ACC112 (cell line): ENCODE measurements around the gene PINLYP.
"Not testable (repeated sequence)": the region's sequence is repeated elsewhere in the genome, so short reads cannot be mapped to it uniquely, and the experiment has no call there.

ENCODE experiments used
- H2AFZ ChIP-seq: fragments of 200-600 bp; sonication (generic); one replicate; pipeline ENCODE4 v1.6.0; 2017; ENCODE audit warnings: antibody characterized with exemption, low read length; ENCODE audit not compliant: unreplicated experiment
- H3K27ac ChIP-seq: fragments of 200-600 bp; sonication (generic); 2 replicates; pipeline ENCODE4 v1.5.1; 2014; ENCODE audit warnings: low read depth, mild to moderate bottlenecking, antibody characterized with exemption, low read length, moderate library complexity
- H3K27me3 ChIP-seq: fragments of 200-600 bp; sonication (generic); 2 replicates; pipeline ENCODE4 v1.6.1; 2014; ENCODE audit warnings: mild to moderate bottlenecking, antibody characterized with exemption, low read length, moderate library complexity, mixed read lengths; ENCODE audit not compliant: insufficient read depth
- H3K36me3 ChIP-seq: fragments of 200-600 bp; sonication (generic); 2 replicates; pipeline ENCODE4 v1.6.1; 2016; ENCODE audit warnings: mild to moderate bottlenecking, antibody characterized with exemption, low read length, moderate library complexity, mixed read lengths; ENCODE audit not compliant: insufficient read depth
- H3K4me1 ChIP-seq: fragments of 200-600 bp; sonication (generic); one replicate; pipeline ENCODE4 v1.6.1; 2016; ENCODE audit warnings: low read length, mixed read lengths; ENCODE audit not compliant: insufficient read depth, unreplicated experiment, control insufficient read depth
- H3K4me3 ChIP-seq: fragments of 200-600 bp; sonication (generic); 2 replicates; pipeline ENCODE4 v1.5.1; 2014; ENCODE audit warnings: mild to moderate bottlenecking, low read depth, low read length
- H3K79me2 ChIP-seq: fragments of 200-600 bp; sonication (generic); one replicate; pipeline ENCODE4 v1.6.0; 2016; ENCODE audit warnings: low read length; ENCODE audit not compliant: control insufficient read depth, unreplicated experiment, insufficient read depth

The PINLYP gene

DNA sequence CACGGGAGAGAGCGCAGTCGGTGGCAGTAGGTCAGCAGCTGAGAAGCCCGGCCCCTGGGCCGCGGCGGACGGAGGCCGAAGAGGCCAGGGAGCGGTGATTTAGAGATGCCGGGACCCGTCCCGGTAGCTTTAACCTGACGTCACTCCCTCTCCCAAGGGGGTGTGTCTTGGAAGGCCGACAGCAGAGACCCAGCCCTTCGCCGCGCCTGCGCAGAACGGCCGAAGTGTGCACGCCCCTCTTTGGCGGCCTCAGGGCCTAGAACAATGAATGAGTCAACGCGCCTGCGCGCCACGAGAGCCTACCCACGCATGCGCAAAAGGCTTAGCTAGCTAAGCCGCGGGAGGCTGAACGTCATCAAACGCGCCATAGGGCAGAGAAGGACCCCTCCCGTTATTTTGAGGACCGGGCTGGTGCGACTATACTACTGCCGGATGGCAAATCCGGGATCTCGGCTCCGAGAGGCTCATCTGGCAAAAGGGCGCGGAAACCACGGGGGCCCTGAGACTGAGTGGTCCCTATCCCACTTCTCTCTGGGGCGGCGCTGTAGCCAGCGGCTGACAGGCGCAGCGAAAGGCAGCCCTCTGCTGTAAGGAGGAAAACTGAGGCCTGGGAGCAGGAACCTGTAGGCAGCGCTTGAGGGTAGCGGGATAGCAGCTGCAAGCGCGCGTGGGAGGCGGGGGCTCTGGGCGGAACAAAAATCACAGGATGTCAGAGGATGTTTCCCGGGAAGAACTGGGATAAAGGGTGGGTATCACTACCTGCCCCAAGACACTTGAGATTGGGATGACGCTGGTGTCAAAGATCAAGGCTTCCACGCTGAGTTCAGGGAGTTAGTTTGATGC, 20.6 kb downstream of the PINLYP start, which contains the start of the genes IRGQ and ZNF576:
Gene IRGQ (minus strand): TSS at position 136 of the 843 bp plus-strand sequence. CDS start 796 bp downstream, outside the sequence.
Gene ZNF576 (plus strand): TSS at position 597 of the 843 bp plus-strand sequence. CDS start 514 bp downstream, outside the sequence.
- H3K79me2 ChIP-seq, result peaks cover 32% of the 10 kb centered on the region

DNA sequence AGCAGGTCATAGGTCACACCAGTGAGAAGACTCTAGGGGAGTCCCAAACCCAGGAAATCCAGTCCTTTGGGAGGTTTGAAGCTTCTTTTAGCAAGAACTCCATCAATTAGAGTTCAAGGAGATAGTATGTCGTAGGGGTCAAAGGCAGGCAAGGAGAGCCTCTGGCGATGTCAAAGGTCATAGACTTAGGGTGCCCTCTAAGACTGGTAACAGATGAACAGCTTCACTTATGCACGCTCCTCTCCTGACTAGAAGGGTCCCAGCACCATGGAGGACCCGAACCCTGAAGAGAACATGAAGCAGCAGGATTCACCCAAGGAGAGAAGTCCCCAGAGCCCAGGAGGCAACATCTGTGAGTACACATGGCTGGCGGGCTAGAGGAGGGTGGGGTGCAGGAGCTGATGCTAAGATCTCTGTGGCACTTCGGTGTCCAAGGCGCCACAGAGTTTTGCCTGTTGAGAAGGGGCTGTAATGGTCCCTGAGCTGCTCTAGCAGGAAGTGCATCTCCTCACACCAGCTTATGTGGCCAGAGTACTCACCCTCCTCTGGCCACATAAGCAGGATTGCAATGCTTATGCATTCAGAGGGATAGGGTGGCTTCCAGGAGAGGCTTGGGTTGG, 21.4 kb downstream of the PINLYP start:
- no peaks in the 10 kb centered on the region for H3K27me3 ChIP-seq
- peak overlapping the region; percentile 84 for H2AFZ ChIP-seq
- peak overlapping the region; percentile 94 for H3K27ac ChIP-seq
- no peaks in the 10 kb centered on the region for H3K36me3 ChIP-seq
- H3K4me1 ChIP-seq, result peaks cover 10% of the 10 kb centered on the region
- H3K4me3 ChIP-seq, result peak overlapping the region; percentile 91
- peaks cover 32% of the 10 kb centered on the region for H3K79me2 ChIP-seq

More for the DNA sequence above, 20.6 kb downstream of the PINLYP start, which contains the start of the genes IRGQ and ZNF576:
- H2AFZ ChIP-seq, result peak within 1 kb of the TSS; percentile 84
- H3K4me3 ChIP-seq, result peak within 1 kb of the TSS; percentile 91
- H3K36me3 ChIP-seq, result no peaks in the 10 kb centered on the region
- peak within 1 kb of the TSS; percentile 94 for H3K27ac ChIP-seq
- no peaks in the 10 kb centered on the region for H3K27me3 ChIP-seq
- H3K4me1 ChIP-seq, result peaks cover 10% of the 10 kb centered on the region

DNA sequence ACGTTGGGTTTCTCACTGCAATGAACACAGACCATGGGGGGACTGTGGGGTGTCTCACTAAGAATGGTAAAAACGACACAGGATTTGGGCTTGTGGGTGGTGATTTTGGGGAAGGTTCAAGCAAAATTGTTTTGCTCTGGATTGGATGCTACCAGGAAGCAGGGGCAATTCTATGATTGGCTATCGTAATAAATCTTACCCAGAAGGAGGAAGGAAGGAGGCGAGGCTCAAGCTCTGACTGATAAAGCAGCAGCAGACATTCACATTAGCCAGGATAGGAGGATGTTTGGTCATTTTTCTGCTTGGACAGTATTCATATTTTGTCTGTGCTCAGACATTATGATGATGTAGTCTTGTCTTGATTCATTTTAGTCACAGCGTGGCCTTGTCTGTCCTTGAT, 22.3 kb downstream of the PINLYP start:
- no peaks in the 10 kb centered on the region for H3K27me3 ChIP-seq
- peak overlapping the region; percentile 91 for H3K4me3 ChIP-seq
- H3K36me3 ChIP-seq, result no peaks in the 10 kb centered on the region
- peaks cover 28% of the 10 kb centered on the region for H3K79me2 ChIP-seq
- no peak overlapping the region for H3K27ac ChIP-seq
- peaks cover 10% of the 10 kb centered on the region for H3K4me1 ChIP-seq
- no peak overlapping the region for H2AFZ ChIP-seq

DNA sequence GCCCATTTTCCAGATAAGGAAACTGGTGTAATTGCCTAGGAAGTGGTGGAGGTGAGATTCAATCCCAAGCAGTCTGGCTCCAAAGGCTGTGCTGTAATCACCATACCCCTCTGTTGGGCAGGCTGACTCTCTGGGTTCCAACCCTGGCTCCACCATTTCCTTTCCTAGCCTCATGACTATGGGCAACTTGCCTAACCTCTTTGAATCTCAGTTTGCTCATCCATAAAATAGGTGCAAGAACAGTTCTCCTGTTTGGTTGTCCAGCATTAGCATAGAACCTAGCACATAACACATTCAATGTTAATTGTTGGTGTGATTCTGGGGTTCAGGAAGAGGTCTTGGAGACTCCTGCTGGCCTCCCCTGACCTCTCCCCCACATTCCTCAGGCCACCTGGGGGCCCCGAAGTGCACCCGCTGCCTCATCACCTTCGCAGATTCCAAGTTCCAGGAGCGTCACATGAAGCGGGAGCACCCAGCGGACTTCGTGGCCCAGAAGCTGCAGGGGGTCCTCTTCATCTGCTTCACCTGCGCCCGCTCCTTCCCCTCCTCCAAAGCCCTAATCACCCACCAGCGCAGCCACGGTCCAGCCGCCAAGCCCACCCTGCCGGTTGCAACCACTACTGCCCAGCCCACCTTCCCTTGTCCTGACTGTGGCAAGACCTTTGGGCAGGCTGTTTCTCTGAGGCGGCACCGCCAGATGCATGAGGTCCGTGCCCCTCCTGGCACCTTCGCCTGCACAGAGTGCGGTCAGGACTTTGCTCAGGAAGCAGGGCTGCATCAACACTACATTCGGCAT, 23.0 kb downstream of the PINLYP start:
- no peak overlapping the region for H2AFZ ChIP-seq
- no peak overlapping the region for H3K27ac ChIP-seq
- no peak overlapping the region; the same call in 1 of the 2 replicates for H3K4me3 ChIP-seq
- H3K4me1 ChIP-seq, result peaks cover 10% of the 10 kb centered on the region
- no peaks in the 10 kb centered on the region for H3K36me3 ChIP-seq
- H3K27me3 ChIP-seq, result no peaks in the 10 kb centered on the region
- H3K79me2 ChIP-seq, result peaks cover 26% of the 10 kb centered on the region

DNA sequence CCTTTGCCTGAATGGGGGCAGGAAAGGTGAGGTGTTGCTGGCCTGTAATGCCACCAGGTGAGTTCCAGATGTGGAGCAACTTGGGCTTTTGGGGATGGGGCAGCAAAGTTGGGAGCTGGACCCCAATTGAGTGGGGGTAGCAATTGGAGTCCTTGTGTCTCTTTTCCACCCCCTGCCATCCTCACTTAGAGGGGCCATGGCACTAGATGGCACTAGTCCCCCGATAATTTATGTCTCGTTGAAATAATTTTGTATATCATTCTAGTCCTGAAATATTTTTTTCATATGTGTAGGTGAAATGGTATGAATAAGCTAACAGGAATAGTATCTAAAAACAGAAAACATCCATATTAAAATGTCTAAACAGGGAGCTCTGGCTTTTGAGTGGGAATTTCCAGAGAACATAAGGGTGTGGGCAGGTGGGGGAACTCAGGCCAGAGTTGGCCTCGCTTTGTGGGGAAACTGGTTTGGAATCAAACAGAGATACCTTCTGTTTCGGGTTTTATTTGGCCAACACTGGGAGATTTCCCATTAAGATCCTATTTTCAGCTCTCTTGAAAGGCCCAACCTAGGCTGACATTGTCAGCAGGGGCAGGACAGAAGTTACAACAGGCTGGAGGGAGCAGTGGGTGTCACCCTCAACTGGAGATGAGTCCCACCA, 24.2 kb downstream of the PINLYP start:
- Histone ChIP-seq H3K4me1 (peaks cover 10% of the 10 kb centered on the region), H3K79me2 (peaks cover 19% of the 10 kb centered on the region), H2AFZ (no peak overlapping the region), H3K36me3 (no peaks in the 10 kb centered on the region), H3K27ac (no peak overlapping the region), H3K4me3 (no peak overlapping the region), H3K27me3 (no peaks in the 10 kb centered on the region)

DNA sequence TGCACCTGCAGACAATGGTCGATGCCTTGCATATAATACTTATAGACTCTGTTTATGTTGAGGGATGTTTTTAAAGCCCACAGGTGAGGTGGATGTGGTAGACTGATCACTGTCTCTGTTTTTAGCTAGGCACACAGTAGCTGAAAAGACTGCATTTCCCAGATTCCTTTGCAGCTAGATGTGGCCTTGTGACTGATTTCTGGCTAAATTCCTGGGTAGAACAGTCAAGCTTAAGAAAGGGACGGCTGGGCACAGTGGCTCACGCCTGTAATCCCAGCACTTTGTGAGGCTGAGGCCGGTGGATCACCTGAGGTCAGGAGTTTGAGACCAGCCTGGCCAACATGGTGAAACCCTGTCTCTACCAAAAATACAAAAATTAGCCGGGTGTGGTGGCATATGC, 24.7 kb downstream of the PINLYP start:
- H3K27me3 ChIP-seq, H3K27ac ChIP-seq, H2AFZ ChIP-seq, H3K4me3 ChIP-seq, H3K36me3 ChIP-seq: not testable (repeated sequence)
- Histone ChIP-seq H3K4me1 (peaks cover 10% of the 10 kb centered on the region), H3K79me2 (peaks cover 19% of the 10 kb centered on the region)

DNA sequence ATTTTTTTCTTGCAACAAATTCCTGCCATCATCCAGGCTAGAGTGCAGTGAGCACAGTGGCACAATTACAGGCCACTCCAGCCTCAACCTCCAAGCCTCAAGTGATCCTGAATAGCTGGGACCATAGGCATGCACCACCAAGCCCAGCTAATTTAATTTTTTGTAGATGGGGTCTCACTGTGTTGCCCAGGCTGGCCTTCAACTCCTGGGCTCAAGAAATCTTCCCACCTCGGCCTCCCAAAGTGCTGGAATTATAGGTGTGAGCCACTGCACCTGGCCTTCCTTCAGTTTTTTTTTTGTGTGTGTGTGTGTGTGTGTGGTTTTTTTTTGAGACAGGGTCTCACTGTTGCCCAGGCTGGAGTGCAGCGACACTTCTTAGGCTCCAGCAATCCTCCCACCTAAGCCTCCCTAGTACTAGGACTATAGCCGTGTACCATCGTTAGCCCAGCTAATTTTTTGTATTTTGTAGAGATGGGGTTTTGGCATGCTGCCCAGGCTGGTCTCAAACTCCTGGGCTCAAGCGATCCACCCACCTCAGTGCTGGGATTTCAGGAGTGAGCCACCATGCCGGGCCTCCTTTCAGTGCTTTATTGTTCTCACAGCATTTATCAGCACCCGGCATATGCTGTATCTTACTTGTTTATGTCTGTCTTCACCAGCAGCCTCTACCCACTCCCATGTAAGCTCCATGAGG, 30.4 kb downstream of the PINLYP start:
- H3K4me1 ChIP-seq, result no peaks in the 10 kb centered on the region
- H3K79me2 ChIP-seq, result no peaks in the 10 kb centered on the region
- H3K36me3 ChIP-seq, result no peaks in the 10 kb centered on the region
- H3K27me3 ChIP-seq, result no peaks in the 10 kb centered on the region
- H3K27ac ChIP-seq, result no peak overlapping the region
- H3K4me3 ChIP-seq, result no peak overlapping the region
- no peak overlapping the region for H2AFZ ChIP-seq

DNA sequence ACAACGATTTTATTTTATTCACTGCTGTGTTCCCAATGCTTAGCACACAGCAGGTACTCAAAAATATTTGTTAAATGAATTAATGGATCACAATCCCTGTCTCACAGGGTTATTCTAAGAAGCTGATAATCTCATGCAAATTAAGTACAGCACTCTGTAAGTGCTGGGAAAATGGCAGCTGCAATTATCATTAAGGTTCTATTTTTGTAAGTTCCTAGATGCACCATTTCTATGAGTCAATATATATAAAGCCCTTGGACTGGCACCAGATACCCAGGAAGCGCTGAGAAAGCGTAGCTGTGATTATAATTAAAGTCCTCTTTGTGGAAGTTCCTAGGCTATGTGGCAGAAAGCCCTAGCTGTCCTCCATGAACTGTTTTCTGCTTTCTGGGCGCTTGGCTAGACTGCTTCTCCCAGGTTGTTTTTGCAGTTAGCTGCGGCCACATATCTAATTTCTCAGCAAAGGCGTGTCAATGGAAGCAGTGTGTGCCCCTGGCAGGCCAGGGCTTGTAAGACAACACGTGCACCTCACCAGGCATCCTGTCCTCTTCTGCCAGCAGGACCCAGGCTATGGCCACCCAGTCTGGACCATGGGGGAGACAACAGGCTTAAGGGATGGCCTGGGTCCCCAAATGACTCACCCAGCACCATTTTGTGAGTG, 31.1 kb downstream of the PINLYP start:
- H3K27me3 ChIP-seq, result no peaks in the 10 kb centered on the region
- H3K79me2 ChIP-seq, result no peaks in the 10 kb centered on the region
- no peak overlapping the region for H3K4me3 ChIP-seq
- H3K36me3 ChIP-seq, result no peaks in the 10 kb centered on the region
- no peak overlapping the region for H3K27ac ChIP-seq
- H3K4me1 ChIP-seq, result no peaks in the 10 kb centered on the region
- H2AFZ ChIP-seq, result no peak overlapping the region

DNA sequence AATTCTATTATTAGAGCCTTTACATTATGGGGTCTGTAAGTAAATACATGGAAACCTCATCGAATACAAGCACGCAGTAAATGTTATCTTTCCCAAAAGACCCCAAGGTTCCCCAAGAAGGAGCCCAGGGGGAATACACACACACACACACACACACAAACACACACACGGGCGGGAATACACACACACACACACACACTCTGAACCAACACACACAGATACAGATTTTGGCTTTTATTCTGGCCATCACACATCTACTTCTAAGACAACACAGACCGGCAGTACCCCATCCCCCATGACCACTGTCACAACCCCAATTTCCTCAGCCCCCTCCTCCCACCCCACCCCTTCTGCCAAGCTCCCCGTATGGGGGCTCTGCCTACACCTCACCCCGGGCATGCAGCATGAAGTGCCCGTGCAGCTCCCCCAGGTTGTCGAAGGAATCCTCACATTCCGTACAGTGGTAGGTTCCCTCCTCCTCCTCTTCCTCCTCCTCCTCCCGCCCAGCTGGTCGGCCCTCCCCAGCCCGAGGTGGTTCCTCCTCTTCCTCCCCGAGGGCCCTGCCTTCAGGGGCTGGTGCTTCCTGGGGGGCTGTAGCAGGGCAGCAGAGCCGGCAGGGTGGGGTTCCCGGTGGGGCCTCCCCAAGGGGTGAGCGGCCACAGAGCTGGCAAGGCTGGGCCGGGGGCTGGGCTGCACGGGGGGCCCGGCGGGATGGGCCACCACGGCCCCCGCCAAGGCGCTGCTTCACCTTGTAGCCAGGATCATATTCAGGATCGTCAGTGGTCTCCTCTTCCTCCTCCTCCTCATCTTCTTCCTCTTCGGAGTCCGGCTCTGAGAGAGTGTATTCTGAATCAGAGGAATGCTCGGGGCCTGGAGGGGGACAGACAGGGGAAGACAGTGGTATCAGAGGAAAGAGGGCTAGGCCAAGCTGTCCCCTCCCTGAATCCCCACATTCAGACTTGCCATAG, 31.9 kb downstream of the PINLYP start:
- no peaks in the 10 kb centered on the region for H3K79me2 ChIP-seq
- no peak overlapping the region for H3K27ac ChIP-seq
- no peak overlapping the region for H3K4me3 ChIP-seq
- no peaks in the 10 kb centered on the region for H3K4me1 ChIP-seq
- H2AFZ ChIP-seq, result no peak overlapping the region
- no peaks in the 10 kb centered on the region for H3K36me3 ChIP-seq
- H3K27me3 ChIP-seq, result no peaks in the 10 kb centered on the region
